ENCODE results near the gene MET. TPM values are rescaled to one million over a fixed set of nuclear protein-coding genes. Genes with fewer than 3 reads are reported as not detected.

MET gene
- total and polyA plus RNA-seq, 2 donors (not counting 3 experiments of a cell fraction or from before 2014, with no cell fraction given): 21.1 to 44.5 TPM

GRCh38 chr7:116708861-116709260 lies 36.9 kb downstream of the MET start:
- Histone ChIP-seq H3K27me3 (ENCODE audit: control insufficient read depth in 2 of 2, insufficient read depth in 2 of 2, low read length in 2 of 2) (no peaks in the 10 kb centered on the region), H3K4me3 (replicated peaks in 1 of 3; ENCODE audit: insufficient read depth in 1 of 3, low read depth in 1 of 3, low read length in 3 of 3) (no peak overlapping the region), H3K36me3 (ENCODE audit: control insufficient read depth in 2 of 2, extremely low read depth in 1 of 2, insufficient read depth in 2 of 2, low read length in 2 of 2) (no peaks in the 10 kb centered on the region), H3K9ac (replicated peaks; ENCODE audit: extremely low read depth, insufficient read depth, low read length) (no peak overlapping the region), H3K4me1 (ENCODE audit: control insufficient read depth, extremely low read depth, insufficient read depth, low read length) (peaks cover 42% of the 10 kb centered on the region), H2AFZ (ENCODE audit: low read depth, low read length) (no peak overlapping the region), H4K20me1 (replicated peaks; ENCODE audit: control insufficient read depth, extremely low read depth, insufficient read depth, low read length) (no peaks in the 10 kb centered on the region), H3K9me3 (replicated peaks; ENCODE audit: control insufficient read depth, insufficient read depth, low read length) (no peaks in the 10 kb centered on the region), H3K79me2 (ENCODE audit: control insufficient read depth, insufficient read depth, low read length) (peaks cover 37% of the 10 kb centered on the region), H3K9me1 (replicated peaks; ENCODE audit: control insufficient read depth, extremely low read depth, insufficient read depth, low read length) (no peaks in the 10 kb centered on the region), H3K27ac (ENCODE audit: insufficient read depth, low read depth, low read length) (no peak overlapping the region), H3K4me2 (ENCODE audit: insufficient read depth, low read length) (no peak overlapping the region)
- no peak for FAIRE-seq
- dilution Hi-C loops (cut with MboI; ENCODE audit: extremely low pct_ligation_motif_present, low sequenced_read_pairs) (no loop called here), intact Hi-C loops (cut with micrococcal nuclease) (no loop called here)
- CTCF ChIA-PET: interaction anchor here (1.2 to 2.6 kb wide), 7 partner anchors 8 to 120 kb away, joined by 3 to 20 read pairs (median 4); no protein-coding TSS in a partner anchor
- BruUV-seq (replicated peaks): no TSS peak
- no peak for DNase-seq (ENCODE audit: low read depth, low spot score)
- POLR2A ChIA-PET: no interaction called here
- TF ChIP-seq JUN (IDR thresholded peaks at IDR 0.05; ENCODE audit: borderline replicate concordance, insufficient read depth, insufficient read length, low read depth) (no peak), MAX (IDR thresholded peaks at IDR 0.05; ENCODE audit: insufficient read depth, insufficient read length) (no peak), EZH2 (IDR thresholded peaks at IDR 0.05; ENCODE audit: borderline replicate concordance, low read depth, low read length, severe bottlenecking) (no peak), CTCF (IDR thresholded peaks at IDR 0.05; ENCODE audit: extremely low read depth in 1 of 2, insufficient read depth in 1 of 2, low read depth in 1 of 2, low read length in 2 of 2) (no peak), POLR2A (IDR thresholded peaks at IDR 0.05; ENCODE audit: low read depth, low read length) (no peak), POLR2AphosphoS5 (IDR thresholded peaks at IDR 0.05; ENCODE audit: insufficient read depth, low read depth, low read length) (no peak), GATA2 (IDR thresholded peaks at IDR 0.05; ENCODE audit: insufficient read depth, insufficient read length, low read depth, low read length) (no peak), MYC (IDR thresholded peaks at IDR 0.05; ENCODE audit: low read depth, low read length) (no peak), FOS (IDR thresholded peaks at IDR 0.05; ENCODE audit: borderline replicate concordance, insufficient read depth, low read length) (no peak)

All from endothelial cell of umbilical vein (primary cell).